ENCODE results near the gene USP3. TPM values are rescaled to one million over a fixed set of nuclear protein-coding genes. Genes with fewer than 3 reads are reported as not detected.
A peak's percentile ranks its signal among the peaks of the same experiment; 100 is the strongest.
"Not testable (repeated sequence)": the region's sequence is repeated elsewhere in the genome, so short reads cannot be mapped to it uniquely, and the experiment has no call there.

USP3 gene
- total RNA-seq, 1 donor from 2014 or later: 39.7 TPM

GRCh38 chr15:63478243-63478642 is 26.1 kb upstream of the USP3 start:
- DNase-seq: no peak

- DNase-seq: no peak
These were observed 24.0 kb upstream of the USP3 start for GRCh38 chr15:63480441-63480821.

DNA sequence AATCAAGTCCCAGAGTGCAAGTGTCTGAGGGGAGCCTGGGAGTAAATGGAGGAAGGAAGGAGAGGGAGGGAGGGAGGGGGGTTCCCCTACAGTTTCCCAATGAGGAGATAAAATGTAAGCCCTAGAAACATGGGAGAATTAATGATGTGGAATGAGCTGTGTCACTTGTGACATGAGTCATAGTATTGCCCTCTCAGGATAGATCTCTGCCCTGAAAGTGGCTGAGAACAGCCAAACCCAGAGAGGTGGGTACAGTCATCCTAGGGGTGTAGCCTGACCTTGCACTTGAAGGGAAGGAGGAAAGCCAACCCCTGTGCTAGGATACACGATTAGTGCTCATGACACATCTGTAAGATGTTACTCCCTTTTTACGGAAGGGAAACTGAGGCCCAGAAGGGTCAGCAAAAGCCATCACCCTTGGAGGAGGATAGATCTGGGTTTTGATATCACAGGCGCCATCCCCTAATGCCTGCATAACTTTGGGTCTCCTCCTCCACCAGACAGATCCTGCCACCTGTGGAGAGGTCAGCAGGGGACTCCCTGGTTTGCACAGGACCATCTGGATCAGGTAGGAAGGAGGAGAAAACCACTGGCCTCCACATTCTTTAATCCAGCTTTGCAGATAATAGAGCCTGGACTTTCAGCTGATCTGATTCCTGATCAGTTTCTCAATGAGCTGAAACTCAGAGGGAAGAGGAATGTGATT is 23.1 kb upstream of the USP3 start:
- no peak for DNase-seq

DNA sequence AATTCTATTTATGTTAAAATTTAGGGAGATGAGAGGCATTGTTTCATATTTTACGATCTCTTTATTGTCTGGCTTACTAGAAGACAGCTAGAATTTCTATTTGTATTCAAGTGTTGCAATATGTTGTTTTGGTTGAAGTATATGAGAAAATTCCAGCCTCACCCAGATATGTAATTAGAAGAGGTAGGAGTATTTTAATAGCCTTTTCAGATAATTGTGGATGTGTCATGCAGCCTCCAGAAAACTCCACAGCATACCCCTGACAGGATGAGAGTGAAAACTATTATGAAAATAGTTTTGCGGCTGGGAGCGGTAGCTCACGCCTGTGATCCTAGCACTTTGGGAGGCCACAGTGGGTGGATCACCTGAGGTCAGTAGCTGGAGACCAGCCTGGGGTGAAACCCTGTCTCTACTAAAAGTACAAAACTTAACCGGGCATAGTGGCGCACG is 21.5 kb upstream of the USP3 start:
- no peak for DNase-seq

DNA sequence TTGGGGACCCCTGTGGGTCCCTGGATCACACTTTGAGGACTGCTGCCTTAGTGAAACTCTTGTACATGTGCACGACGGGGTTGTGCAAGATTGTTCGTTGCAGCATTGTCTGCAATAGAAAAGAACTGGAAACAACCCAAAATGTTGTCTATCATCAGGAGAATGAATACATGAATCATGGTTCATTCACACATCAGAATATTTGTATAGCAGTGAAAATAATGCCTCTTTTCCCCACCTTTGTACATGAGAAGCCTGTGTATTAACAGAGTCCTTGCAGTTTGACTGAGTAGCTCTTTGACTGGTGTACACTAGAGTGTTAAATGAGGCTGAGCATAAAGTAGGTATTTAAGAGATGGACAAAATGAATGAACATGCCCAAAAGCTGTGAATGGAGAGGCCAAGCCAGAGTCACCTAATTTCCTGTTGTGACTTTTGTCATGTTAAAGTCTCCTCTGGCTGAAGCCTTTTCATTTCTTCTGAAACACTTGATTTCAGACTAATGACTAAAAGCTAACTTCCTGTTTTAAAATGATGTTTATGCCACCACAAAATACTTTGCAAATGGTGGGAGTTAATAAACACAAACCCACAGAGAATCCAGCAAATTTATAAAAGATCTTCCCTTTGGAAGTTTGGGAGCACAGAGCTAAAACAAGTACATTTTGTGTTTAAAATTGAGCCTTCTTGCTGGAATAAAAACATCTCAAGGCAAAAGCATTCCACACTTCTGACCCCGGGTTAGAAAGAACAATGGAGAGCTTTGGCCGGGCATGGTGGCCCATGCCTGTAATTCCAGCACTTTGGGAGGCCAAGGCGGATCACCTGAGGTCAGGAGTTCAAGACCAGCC is 20.6 kb upstream of the USP3 start:
- peak; percentile 47 for DNase-seq

- no peak for DNase-seq
These were observed 19.8 kb upstream of the USP3 start for GRCh38 chr15:63484433-63485186.

DNA sequence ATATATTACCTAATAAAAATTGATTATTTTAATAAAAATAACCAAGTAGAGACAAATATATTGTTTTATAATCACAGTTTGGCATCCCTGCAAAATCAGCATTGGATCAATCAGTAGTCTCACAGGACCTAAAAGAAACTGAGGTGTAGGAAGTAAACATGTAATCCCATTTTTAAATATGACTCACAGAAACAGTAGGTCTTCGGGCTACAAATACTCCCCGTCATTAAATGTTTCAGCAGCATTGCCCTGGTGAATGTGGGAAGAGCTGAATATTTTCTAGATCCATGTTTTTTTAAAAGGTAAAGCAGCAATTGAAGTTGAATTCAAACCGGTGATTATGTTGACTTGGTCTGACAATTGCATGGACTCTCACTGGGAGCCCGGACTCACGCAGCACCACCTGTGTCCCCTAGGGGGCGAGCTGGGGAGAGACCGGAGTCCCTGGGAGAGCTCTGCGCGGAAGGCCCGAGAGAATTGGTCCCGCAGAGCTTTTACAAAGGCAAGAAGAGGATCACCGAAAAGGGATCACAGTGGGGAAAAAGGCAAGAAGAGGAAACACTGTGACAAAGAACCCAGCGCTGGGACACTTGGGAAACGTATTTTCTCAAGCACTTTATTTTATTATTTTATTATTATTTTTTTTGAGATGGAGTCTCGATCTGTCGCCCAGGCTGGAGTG is 17.2 kb upstream of the USP3 start:
- peak; percentile 89 for DNase-seq

- not testable (repeated sequence) for DNase-seq
These were observed 16.5 kb upstream of the USP3 start for GRCh38 chr15:63487758-63488397.

DNA sequence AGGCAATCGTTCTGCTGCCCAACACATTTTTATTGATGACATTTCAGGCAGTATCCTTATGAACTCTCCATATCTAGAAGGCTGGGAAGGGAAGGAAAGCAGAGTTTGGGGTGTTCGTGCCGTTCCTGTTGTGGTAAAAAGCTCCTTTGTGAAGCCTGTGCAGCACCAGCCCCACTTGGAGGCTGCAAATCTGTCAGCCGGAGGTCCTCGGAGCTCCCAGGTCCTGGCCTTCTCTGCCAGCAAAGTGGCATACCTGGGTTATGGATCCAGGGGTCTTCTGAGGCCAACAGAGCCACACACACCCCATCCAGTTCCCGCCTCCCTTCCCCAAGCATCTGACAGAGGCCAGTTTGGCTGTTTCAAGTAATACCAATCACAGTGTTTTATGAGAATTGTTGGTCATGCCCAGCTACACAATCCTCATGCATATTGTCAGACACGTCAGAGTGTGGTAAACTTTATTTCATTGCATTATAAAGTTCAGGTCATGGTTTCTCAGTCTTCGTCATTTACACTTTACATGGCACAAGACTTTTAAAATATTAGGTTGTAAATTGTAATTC is 15.9 kb upstream of the USP3 start:
- no peak for DNase-seq

- no peak for DNase-seq
These were observed 15.0 kb upstream of the USP3 start for GRCh38 chr15:63489352-63489751.

GRCh38 chr15:63490345-63491034 is 13.9 kb upstream of the USP3 start:
- no peak for DNase-seq

- no peak for DNase-seq
These were observed 13.1 kb upstream of the USP3 start for GRCh38 chr15:63491116-63491827.

- no peak for DNase-seq
These were observed 12.4 kb upstream of the USP3 start for GRCh38 chr15:63491979-63492378.

- no peak for DNase-seq
These were observed 11.8 kb upstream of the USP3 start for GRCh38 chr15:63492541-63493077.

- DNase-seq: no peak
These were observed 11.0 kb upstream of the USP3 start for GRCh38 chr15:63493436-63493835.

DNA sequence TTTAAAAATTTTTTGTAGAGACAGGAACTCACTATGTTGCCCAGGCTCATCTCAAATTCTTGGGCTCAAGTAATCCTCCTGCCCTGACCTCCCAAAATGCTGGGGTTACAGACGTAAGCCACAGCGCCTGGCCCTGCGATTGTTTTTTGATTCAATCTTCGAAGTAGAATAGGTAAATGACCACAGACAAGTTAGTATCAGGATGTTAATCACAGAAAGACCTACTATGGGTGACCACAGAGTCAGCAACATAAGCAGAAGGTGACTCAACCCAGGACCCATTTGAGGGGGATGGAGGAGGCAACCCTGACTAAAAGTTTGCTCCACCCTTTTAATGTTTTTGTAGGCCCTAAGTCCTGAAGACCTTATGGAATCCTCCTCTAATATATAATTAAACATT is 10.0 kb upstream of the USP3 start:
- no peak for DNase-seq

DNA sequence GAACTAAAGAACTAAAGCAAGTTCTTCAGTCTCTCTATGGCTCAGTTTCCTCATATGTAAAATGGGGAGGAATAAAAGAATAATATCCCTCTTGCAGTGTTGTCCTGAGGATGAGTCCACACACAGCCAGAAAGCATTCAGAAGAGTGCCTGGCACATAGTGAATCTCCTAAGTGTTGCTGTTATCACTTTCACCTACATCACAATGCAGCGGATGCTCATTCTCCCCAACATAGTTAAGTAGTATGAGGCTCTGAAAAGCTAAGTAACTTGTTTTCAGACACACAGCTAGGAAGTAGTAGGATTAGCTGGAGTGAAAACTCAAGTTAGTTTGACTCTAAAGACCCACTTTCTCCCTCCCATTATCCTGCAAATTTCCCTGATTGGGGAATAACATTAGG is 9.1 kb upstream of the USP3 start:
- DNase-seq: no peak

DNA sequence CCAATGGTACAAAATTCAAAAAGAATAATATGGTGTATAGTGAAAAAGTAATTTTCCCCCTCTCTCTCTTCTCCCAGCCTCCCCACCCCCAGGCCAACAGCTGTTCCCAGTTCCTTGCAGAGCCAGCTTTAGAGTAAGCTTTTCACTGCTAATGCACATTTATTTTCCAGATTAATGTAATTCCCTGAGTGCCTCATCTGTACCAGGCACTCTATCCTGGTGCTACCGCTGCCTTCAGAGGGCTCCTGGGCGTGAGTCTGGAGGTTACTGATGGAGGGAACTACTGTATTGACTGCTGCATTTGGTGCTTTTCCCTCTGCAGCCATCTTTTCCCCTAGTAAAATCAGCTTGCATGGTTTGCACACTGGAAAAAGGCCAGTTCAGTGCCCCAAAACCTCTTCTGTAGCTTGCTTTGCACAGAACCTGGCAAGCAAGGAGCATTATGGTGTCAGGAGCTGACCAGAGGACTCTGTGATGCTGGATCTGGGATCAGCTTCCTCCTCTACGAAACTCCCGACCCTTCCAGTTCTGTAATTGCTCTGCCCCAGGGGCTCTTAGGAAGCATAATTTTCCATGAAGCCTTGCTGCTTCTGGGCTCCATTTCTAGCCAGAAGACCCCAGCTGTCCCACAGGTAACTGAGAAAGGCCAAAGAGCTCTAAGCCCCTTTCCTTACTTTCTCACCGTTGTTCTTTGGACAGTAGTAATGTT is 8.5 kb upstream of the USP3 start:
- DNase-seq: no peak

GRCh38 chr15:63497642-63498467 is 6.5 kb upstream of the USP3 start:
- no peak for DNase-seq

Measured in dermis blood vessel endothelial cell (primary cell).